Endothelial cell of umbilical vein (primary cell): Measurements from ENCODE around the gene CREG2. TPM values are rescaled to one million over a fixed set of nuclear protein-coding genes. Genes with fewer than 3 reads are reported as not detected.

Experiments
- BruUV-seq: library from RNA; stranded (reverse); fragments of 400-500 nt; replicated peaks from 2 replicates; lab custom pipeline; 2021; lab: Mats Ljungman, UMichigan
- CTCF ChIA-PET: fragments of 300-600, 350-600 bp; sonication (Branson Sonifier 250); formaldehyde crosslinking; loops from one replicate; lab custom pipeline; 2021; ENCODE audit warnings: antibody characterized with exemption, inconsistent platforms; lab: Charles Lee
- POLR2A ChIA-PET: fragments of 300-600, 350-600 bp; sonication (Branson Sonifier 250); formaldehyde crosslinking; loops from one replicate; lab custom pipeline; 2021; ENCODE audit warnings: antibody characterized with exemption, inconsistent platforms; lab: Charles Lee
- DNase-seq: peaks from one replicate; pipeline ENCODE4 v3.0.0-alpha.2; 2011; ENCODE audit warnings: low read depth, low spot score
- FAIRE-seq: peaks from 2 replicates; lab custom pipeline; 2011; peaks lifted over from hg19 to GRCh38; lab: Jason Lieb, UNC
- H2AFZ ChIP-seq: 2 replicates; pipeline ENCODE4 v1.6.0; 2012; ENCODE audit warnings: low read depth, low read length, control low read depth, inconsistent platforms
- H3K27ac ChIP-seq: 2 replicates; pipeline ENCODE4 v1.5.1; 2011; ENCODE audit warnings: low read depth, mild to moderate bottlenecking, control low read depth, low read length, moderate library complexity; ENCODE audit not compliant: insufficient read depth
- H3K27me3 ChIP-seq, 2 experiments: 2 replicates each; pipeline versions ENCODE4 v1.6.0 to v1.6.1; 2011; ENCODE audit warnings: low read length in 2 of 2, mixed read lengths in 1 of 2; ENCODE audit not compliant: control insufficient read depth in 2 of 2, insufficient read depth in 2 of 2
- H3K36me3 ChIP-seq, 2 experiments: 2 replicates in 1 of 2; 3 replicates in 1 of 2; pipeline ENCODE4 v1.5.1; 2011; ENCODE audit warnings: low read length in 2 of 2, mild to moderate bottlenecking in 1 of 2, moderate library complexity in 1 of 2; ENCODE audit not compliant: control insufficient read depth in 2 of 2, insufficient read depth in 2 of 2; ENCODE audit errors: extremely low read depth in 1 of 2
- H3K4me1 ChIP-seq: 3 replicates; pipeline ENCODE4 v1.5.1; 2011; ENCODE audit warnings: mild to moderate bottlenecking, low read length; ENCODE audit not compliant: control insufficient read depth, insufficient read depth; ENCODE audit errors: extremely low read depth
- H3K4me2 ChIP-seq: 2 replicates; pipeline ENCODE4 v1.6.1; 2011; ENCODE audit warnings: low read length, control low read depth, mixed read lengths; ENCODE audit not compliant: insufficient read depth
- H3K4me3 ChIP-seq, 3 experiments: fragments of 200-600 bp in 1 of 3; sonication (generic), shearing (Covaris generic) in 1 of 3; replicated peaks in 1 of 3; 2 replicates each; pipeline ENCODE4 v1.5.1; 2011 to 2016; ENCODE audit warnings: control low read depth in 3 of 3, low read length in 3 of 3, mild to moderate bottlenecking in 2 of 3, inconsistent platforms in 1 of 3, low read depth in 1 of 3, moderate library complexity in 1 of 3; ENCODE audit not compliant: insufficient read depth in 1 of 3
- H3K79me2 ChIP-seq: 2 replicates; pipeline ENCODE4 v1.6.0; 2012; ENCODE audit warnings: low read length, inconsistent platforms; ENCODE audit not compliant: control insufficient read depth, insufficient read depth
- H3K9ac ChIP-seq: replicated peaks from 2 replicates; pipeline ENCODE3; 2011; ENCODE audit warnings: low read length, control low read depth; ENCODE audit not compliant: insufficient read depth; ENCODE audit errors: extremely low read depth
- H3K9me1 ChIP-seq: replicated peaks from 3 replicates; pipeline ENCODE4 v1.6.0; 2011; ENCODE audit warnings: mild to moderate bottlenecking, low read length; ENCODE audit not compliant: control insufficient read depth, insufficient read depth; ENCODE audit errors: extremely low read depth
- H3K9me3 ChIP-seq: replicated peaks from 2 replicates; pipeline ENCODE4 v1.5.1; 2012; ENCODE audit warnings: low read length, inconsistent platforms; ENCODE audit not compliant: control insufficient read depth, insufficient read depth
- H4K20me1 ChIP-seq: replicated peaks from 2 replicates; pipeline ENCODE3; 2011; ENCODE audit warnings: mild to moderate bottlenecking, low read length; ENCODE audit not compliant: control insufficient read depth, insufficient read depth; ENCODE audit errors: extremely low read depth
- EZH2 ChIP-seq: IDR thresholded peaks from 2 replicates; pipeline ENCODE4 v1.6.1; 2012; ENCODE audit warnings: borderline replicate concordance, low read depth, mild to moderate bottlenecking, moderate library complexity, low read length, inconsistent platforms; ENCODE audit not compliant: severe bottlenecking
- FOS ChIP-seq: IDR thresholded peaks from 2 replicates; pipeline ENCODE4 v1.6.1; 2011; ENCODE audit warnings: mild to moderate bottlenecking, low read length, moderate library complexity, borderline replicate concordance; ENCODE audit not compliant: insufficient read depth
- GATA2 ChIP-seq: IDR thresholded peaks from 2 replicates; pipeline ENCODE4 v1.7.0; 2011; ENCODE audit warnings: low read depth, mild to moderate bottlenecking, moderate library complexity, mixed read lengths, low read length; ENCODE audit not compliant: insufficient read length, insufficient read depth
- JUN ChIP-seq: IDR thresholded peaks from 2 replicates; pipeline ENCODE4 v1.6.1; 2011; ENCODE audit warnings: borderline replicate concordance, low read depth; ENCODE audit not compliant: insufficient read length, insufficient read depth
- MYC ChIP-seq: IDR thresholded peaks from one replicate; pipeline ENCODE4 v1.6.1; 2011; ENCODE audit warnings: mild to moderate bottlenecking, low read depth, low read length
- POLR2A ChIP-seq: IDR thresholded peaks from 2 replicates; pipeline ENCODE4 v1.6.1; 2012; ENCODE audit warnings: low read depth, mild to moderate bottlenecking, control low read depth, low read length
- POLR2AphosphoS5 ChIP-seq: IDR thresholded peaks from 2 replicates; pipeline ENCODE4 v1.6.1; 2012; ENCODE audit warnings: low read depth, mild to moderate bottlenecking, control low read depth, low read length, moderate library complexity; ENCODE audit not compliant: insufficient read depth
- dilution Hi-C: fragments of 300-500 bp; cut with MboI; formaldehyde crosslinking; loops from one replicate; pipeline ENCODE4 v1.15.0; 2019; ENCODE audit warnings: low sequenced_read_pairs; ENCODE audit not compliant: extremely low pct_ligation_motif_present
- intact Hi-C: fragments of 100-400 bp; cut with micrococcal nuclease; formaldehyde crosslinking; loops from one replicate; pipeline ENCODE4 v1.10.0; 2022
- polyA plus RNA-seq, 4 experiments: library from polyadenylated mRNA; depleted of rRNA in 3 of 4; stranded (reverse) in 3 of 4; unstranded in 1 of 4; fragments of >200 nt; gene quantifications; 2 replicates each; pipeline versions ENCODE4 v1.2.1 to v1.2.3, GENCODE V29; 2011 to 2012; ENCODE audit warnings: missing spikeins in 1 of 4
- total RNA-seq: library from RNA; stranded (reverse); gene quantifications from 2 replicates; pipeline ENCODE4 v1.2.3, GENCODE V29; 2021
- TF ChIP-seq, protein P1 (sequence below): IDR thresholded peaks from 2 replicates; pipeline ENCODE4 v1.6.1; 2011; ENCODE audit not compliant: insufficient read depth, insufficient read length
- TF ChIP-seq, protein P2 (sequence below), 2 donors: IDR thresholded peaks; 1 replicate in 1 of 2; 2 replicates in 1 of 2; pipeline ENCODE4 v1.5.1; 2011; ENCODE audit warnings: low read length in 2 of 2, mild to moderate bottlenecking in 2 of 2, moderate library complexity in 2 of 2, control low read depth in 1 of 2, inconsistent platforms in 1 of 2, low read depth in 1 of 2; ENCODE audit not compliant: insufficient read depth in 1 of 2; ENCODE audit errors: extremely low read depth in 1 of 2

The CREG2 gene
- total and polyA plus RNA-seq, 2 donors (not counting 3 experiments of a cell fraction or from before 2014, with no cell fraction given), result 0.48 to 2.0 TPM

DNA sequence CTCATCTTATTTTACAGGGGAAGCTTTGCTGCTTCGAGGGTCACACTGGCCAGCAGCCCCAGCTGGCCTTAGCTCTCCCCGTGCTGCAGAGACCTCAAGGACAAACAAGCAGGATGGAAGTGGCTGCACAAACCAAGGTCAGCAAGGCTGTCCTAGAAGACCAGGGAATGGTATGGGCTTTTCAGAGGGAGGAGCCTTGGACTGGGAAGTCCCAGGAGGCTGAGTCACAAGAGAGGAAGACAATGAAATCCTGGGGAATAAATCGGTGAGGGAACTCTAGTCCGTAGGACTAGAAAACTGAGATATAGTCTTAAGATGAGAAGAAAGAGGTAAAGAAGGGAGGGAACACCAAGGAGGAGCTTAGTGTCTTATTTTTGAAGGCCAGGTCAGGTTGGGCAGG lies 15.7 kb downstream of the CREG2 start:
- no peak overlapping the region for H3K9ac ChIP-seq
- TF ChIP-seq GATA2 (no peak), JUN (no peak), POLR2A (no peak), POLR2AphosphoS5 (no peak), FOS (no peak), MYC (no peak), EZH2 (no peak)
- TF ChIP-seq, protein P1, sequence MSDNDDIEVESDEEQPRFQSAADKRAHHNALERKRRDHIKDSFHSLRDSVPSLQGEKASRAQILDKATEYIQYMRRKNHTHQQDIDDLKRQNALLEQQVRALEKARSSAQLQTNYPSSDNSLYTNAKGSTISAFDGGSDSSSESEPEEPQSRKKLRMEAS, result no peak
- TF ChIP-seq, protein P2, sequence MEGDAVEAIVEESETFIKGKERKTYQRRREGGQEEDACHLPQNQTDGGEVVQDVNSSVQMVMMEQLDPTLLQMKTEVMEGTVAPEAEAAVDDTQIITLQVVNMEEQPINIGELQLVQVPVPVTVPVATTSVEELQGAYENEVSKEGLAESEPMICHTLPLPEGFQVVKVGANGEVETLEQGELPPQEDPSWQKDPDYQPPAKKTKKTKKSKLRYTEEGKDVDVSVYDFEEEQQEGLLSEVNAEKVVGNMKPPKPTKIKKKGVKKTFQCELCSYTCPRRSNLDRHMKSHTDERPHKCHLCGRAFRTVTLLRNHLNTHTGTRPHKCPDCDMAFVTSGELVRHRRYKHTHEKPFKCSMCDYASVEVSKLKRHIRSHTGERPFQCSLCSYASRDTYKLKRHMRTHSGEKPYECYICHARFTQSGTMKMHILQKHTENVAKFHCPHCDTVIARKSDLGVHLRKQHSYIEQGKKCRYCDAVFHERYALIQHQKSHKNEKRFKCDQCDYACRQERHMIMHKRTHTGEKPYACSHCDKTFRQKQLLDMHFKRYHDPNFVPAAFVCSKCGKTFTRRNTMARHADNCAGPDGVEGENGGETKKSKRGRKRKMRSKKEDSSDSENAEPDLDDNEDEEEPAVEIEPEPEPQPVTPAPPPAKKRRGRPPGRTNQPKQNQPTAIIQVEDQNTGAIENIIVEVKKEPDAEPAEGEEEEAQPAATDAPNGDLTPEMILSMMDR (IDR thresholded peaks at IDR 0.05; ENCODE audit: extremely low read depth in 1 of 2, insufficient read depth in 1 of 2, low read depth in 1 of 2, low read length in 2 of 2), result no peak
- CTCF ChIA-PET, result interaction anchor here (0.9 to 1.3 kb wide), 2 partner anchors 9 to 29 kb away, joined by 4 to 5 read pairs; no protein-coding TSS in a partner anchor
- H3K4me3 ChIP-seq, result no peak overlapping the region
- no peaks in the 10 kb centered on the region for H4K20me1 ChIP-seq
- no peak overlapping the region for H2AFZ ChIP-seq
- dilution Hi-C loops, result no loop called here
- FAIRE-seq (no peak), DNase-seq (no peak)
- BruUV-seq, result no TSS peak
- H3K27me3 ChIP-seq, result peaks cover 0 to 2% of the 10 kb centered on the region in 2 experiments
- no peaks in the 10 kb centered on the region for H3K79me2 ChIP-seq
- H3K4me1 ChIP-seq, result no peaks in the 10 kb centered on the region
- POLR2A ChIA-PET, result no interaction called here
- no peak overlapping the region for H3K4me2 ChIP-seq
- no peaks in the 10 kb centered on the region for H3K9me1 ChIP-seq
- intact Hi-C loops, result no loop called here
- no peaks in the 10 kb centered on the region for H3K36me3 ChIP-seq
- H3K9me3 ChIP-seq, result no peaks in the 10 kb centered on the region
- H3K27ac ChIP-seq, result no peak overlapping the region
